Duodenal mucosa (tissue), 2 donors: ENCODE data around the gene TNNT2.

Experiments
- H3K27ac ChIP-seq: one replicate; pipeline ENCODE4 v1.7.0; 2013; ENCODE audit warnings: low read depth, low read length
- H3K27me3 ChIP-seq, 2 donors: one replicate each; pipeline ENCODE4 v1.7.0; 2013; ENCODE audit warnings: low read length in 2 of 2, control low read depth in 1 of 2; ENCODE audit not compliant: insufficient read depth in 2 of 2, control insufficient read depth in 1 of 2
- H3K36me3 ChIP-seq, 2 donors: one replicate each; pipeline ENCODE4 v1.7.0; 2013; ENCODE audit warnings: low read length in 2 of 2, control low read depth in 1 of 2; ENCODE audit not compliant: insufficient read depth in 2 of 2, control insufficient read depth in 1 of 2
- H3K4me1 ChIP-seq, 2 donors: one replicate each; pipeline ENCODE4 v1.7.0; 2013; ENCODE audit warnings: low read length in 2 of 2, control low read depth in 1 of 2; ENCODE audit not compliant: insufficient read depth in 2 of 2, control insufficient read depth in 1 of 2
- H3K4me3 ChIP-seq, 2 donors: one replicate each; pipeline ENCODE4 v1.7.0; 2013; ENCODE audit warnings: low read length in 2 of 2, low read depth in 1 of 2
- H3K9ac ChIP-seq, 2 donors: one replicate each; pipeline ENCODE4 v1.7.0; 2013; ENCODE audit warnings: low read length in 2 of 2, low read depth in 1 of 2
- H3K9me3 ChIP-seq, 2 donors: one replicate each; pipeline ENCODE4 v1.7.0; 2013; ENCODE audit warnings: low read length in 2 of 2, control low read depth in 1 of 2; ENCODE audit not compliant: control insufficient read depth in 1 of 2

TNNT2 gene

DNA sequence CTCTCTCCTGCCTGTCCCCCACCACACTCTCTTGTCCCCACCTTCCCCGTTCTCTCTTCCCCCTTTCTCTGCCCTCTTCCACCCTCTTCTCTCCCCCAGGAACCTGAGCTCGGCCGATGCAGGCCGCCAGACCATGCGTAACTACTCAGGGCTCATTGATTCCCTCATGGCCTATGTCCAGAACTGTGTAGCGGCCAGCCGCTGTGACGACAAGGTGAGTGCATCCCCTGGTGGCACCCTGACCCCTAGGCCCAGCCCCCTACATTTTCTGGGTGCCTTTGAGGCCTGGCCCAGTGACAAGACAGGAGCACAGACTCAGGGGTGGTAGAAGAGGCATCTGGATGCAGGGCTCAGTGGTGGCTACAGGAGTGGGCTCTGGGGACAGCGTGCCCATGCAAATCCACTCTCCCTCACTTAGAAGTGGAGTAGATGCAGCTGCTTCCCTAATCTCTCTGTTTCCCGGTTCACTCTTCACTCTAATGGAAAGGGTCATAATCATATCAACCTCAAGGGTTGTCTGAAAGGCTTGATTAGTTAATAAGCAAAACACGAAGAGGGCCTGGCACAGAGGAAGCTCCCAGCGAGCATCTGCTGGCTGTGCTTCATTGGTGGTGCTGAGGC is 57.2 kb downstream of the TNNT2 start:
- H3K27ac ChIP-seq = no peak overlapping the region
- H3K36me3 ChIP-seq = no peaks in the 10 kb centered on the region
- H3K4me1 ChIP-seq = no peaks in the 10 kb centered on the region
- no peak overlapping the region for H3K9ac ChIP-seq
- no peak overlapping the region for H3K4me3 ChIP-seq
- no peaks in the 10 kb centered on the region for H3K9me3 ChIP-seq
- H3K27me3 ChIP-seq = peaks cover 0 to 3% of the 10 kb centered on the region in 2 donors

DNA sequence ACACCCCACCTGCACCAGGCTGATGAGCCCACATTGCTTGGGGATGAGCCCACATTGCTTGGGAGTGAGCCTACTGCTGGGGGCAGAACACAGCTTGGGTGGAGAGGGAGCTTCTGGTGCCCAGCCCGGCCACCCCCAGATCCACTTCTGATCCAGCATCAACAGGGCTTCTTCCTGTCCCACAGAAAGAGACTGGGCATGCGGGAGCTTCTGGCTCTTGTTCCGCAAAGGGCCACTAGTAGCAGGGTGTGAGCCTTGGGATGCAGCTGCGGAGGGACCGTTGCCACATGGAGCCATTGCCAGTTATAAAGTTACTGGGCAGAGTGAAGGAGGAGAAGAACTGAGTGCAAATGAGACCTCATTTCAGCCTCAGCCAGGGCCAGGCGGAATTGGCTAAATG is 57.8 kb downstream of the TNNT2 start:
- H3K4me1 ChIP-seq = no peaks in the 10 kb centered on the region
- no peaks in the 10 kb centered on the region for H3K9me3 ChIP-seq
- H3K4me3 ChIP-seq = no peak overlapping the region
- no peak overlapping the region for H3K9ac ChIP-seq
- no peak overlapping the region for H3K27ac ChIP-seq
- H3K36me3 ChIP-seq = no peaks in the 10 kb centered on the region
- H3K27me3 ChIP-seq = peaks cover 0 to 3% of the 10 kb centered on the region in 2 donors

DNA sequence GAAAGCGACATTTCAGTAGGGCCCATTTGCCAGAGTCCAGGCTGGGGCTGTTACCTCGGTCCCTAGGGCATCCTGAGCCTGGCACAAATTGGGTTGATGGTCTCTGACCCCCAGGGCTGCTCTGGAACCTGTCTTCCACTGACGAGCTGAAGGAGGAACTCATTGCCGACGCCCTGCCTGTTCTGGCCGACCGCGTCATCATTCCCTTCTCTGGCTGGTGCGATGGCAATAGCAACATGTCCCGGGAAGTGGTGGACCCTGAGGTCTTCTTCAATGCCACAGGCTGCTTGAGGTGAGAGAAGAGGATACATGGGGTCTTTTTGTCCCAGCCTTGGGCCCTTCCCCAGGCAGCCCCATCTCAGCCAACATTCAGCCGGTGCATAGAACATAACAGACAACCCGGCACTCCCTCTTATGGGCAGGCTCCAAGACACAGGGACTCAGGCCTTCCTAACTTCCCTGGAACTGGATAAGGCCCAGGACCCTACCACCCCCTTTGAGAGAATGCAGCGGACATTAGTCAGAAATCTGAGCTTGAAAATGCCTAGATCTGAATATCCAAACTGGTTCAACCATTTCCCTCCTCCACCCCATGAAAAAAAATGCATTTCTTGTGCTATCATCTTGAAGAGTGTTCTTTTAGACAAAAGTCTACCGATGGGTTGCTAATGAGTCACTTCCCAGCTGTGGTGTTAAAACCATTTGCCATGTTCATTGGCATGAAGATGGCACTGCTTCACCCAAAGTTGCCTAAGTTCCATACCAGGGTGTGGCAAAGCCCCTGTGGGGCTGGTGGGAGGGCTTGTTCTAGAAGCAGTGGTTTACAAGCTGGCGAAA is 58.8 kb downstream of the TNNT2 start:
- H3K27ac ChIP-seq = no peak overlapping the region
- no peaks in the 10 kb centered on the region for H3K36me3 ChIP-seq
- H3K27me3 ChIP-seq = peaks cover 0 to 3% of the 10 kb centered on the region in 2 donors
- H3K9ac ChIP-seq = no peak overlapping the region
- H3K4me3 ChIP-seq = no peak overlapping the region
- no peaks in the 10 kb centered on the region for H3K9me3 ChIP-seq
- H3K4me1 ChIP-seq = no peaks in the 10 kb centered on the region

- no peak overlapping the region for H3K4me3 ChIP-seq
- H3K36me3 ChIP-seq = no peaks in the 10 kb centered on the region
Measured at GRCh38 chr1:201317551-201317950, 59.9 kb downstream of the TNNT2 start.

GRCh38 chr1:201316556-201316955 is 60.9 kb downstream of the TNNT2 start:
- Histone ChIP-seq H3K36me3 (no peaks in the 10 kb centered on the region), H3K27me3 (no peaks in the 10 kb centered on the region), H3K9ac (no peak overlapping the region), H3K4me1 (no peaks in the 10 kb centered on the region), H3K4me3 (no peak overlapping the region), H3K9me3 (no peaks in the 10 kb centered on the region), H3K27ac (no peak overlapping the region)

More at GRCh38 chr1:201317551-201317950, 59.9 kb downstream of the TNNT2 start:
- H3K27ac ChIP-seq = no peak overlapping the region
- H3K9me3 ChIP-seq = no peaks in the 10 kb centered on the region
- no peaks in the 10 kb centered on the region for H3K27me3 ChIP-seq
- no peaks in the 10 kb centered on the region for H3K4me1 ChIP-seq
- H3K9ac ChIP-seq = no peak overlapping the region

- no peaks in the 10 kb centered on the region for H3K9me3 ChIP-seq
- H3K9ac ChIP-seq = no peak overlapping the region
- H3K27me3 ChIP-seq = no peaks in the 10 kb centered on the region
- no peaks in the 10 kb centered on the region for H3K36me3 ChIP-seq
- H3K27ac ChIP-seq = no peak overlapping the region
- peaks cover 18 to 25% of the 10 kb centered on the region in 2 donors for H3K4me1 ChIP-seq
- H3K4me3 ChIP-seq = no peak overlapping the region
Measured at GRCh38 chr1:201313086-201313485, 64.4 kb downstream of the TNNT2 start.

- no peaks in the 10 kb centered on the region for H3K27me3 ChIP-seq
- H3K9ac ChIP-seq = no peak overlapping the region
- H3K4me3 ChIP-seq = no peak overlapping the region
- no peaks in the 10 kb centered on the region for H3K9me3 ChIP-seq
- peaks cover 26 to 33% of the 10 kb centered on the region in 2 donors for H3K4me1 ChIP-seq
- no peaks in the 10 kb centered on the region for H3K36me3 ChIP-seq
- no peak overlapping the region for H3K27ac ChIP-seq
Measured at GRCh38 chr1:201312298-201312697, 65.2 kb downstream of the TNNT2 start.

DNA sequence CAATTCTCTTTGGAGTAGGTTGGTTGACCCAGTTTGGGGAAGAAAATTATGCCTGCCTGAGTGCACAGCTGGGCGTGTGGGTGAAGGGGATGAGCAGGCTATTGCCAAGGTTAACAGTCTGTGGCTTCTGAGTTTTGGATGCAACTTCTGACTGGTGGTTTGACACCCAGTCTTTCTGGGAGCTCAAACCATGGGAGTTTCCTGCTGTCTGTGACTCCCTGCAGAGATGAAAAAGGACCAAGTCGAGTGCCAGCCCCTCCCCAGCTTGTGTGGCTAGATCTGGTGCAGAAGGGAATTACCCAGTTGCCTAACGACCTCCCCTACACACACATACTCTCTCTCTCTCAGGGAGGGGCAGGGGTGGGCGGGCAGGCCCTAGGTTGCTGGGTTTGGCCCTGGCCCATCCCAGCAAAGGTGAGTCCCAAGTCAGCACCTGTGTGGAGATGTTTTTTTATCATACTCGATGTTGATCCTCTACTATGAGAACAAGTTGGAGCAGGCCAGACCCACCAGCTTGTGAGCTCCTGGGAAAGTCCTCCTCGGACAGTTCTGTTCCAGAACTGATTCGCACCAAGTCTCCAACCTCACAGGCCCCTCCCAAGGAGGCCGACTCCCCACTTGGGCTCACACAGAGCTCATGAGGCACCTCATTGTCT is 66.0 kb downstream of the TNNT2 start:
- no peaks in the 10 kb centered on the region for H3K27me3 ChIP-seq
- peaks cover 27 to 34% of the 10 kb centered on the region in 2 donors for H3K4me1 ChIP-seq

DNA sequence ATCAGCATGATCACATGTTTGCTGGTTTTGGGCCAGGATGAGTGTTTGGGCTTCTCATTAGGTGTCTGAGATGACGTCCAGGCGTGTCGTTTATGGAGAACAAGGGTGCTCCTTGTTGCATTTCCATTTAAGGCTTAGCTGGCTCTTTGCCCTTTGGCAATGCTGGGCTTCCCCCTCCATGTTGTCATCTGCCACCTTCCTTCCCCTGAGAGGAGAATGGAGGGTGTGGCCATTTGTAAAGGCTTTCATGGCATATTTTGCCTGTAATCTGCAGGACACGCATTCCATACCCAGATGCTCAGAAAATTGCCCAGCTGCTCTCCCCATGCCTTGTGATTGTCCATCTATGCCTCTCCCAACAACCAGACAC is 66.5 kb downstream of the TNNT2 start:
- no peaks in the 10 kb centered on the region for H3K27me3 ChIP-seq
- H3K9me3 ChIP-seq = no peaks in the 10 kb centered on the region
- no peak overlapping the region for H3K9ac ChIP-seq
- H3K27ac ChIP-seq = no peak overlapping the region
- H3K4me1 ChIP-seq = peaks cover 27 to 34% of the 10 kb centered on the region in 2 donors
- H3K4me3 ChIP-seq = no peak overlapping the region
- no peaks in the 10 kb centered on the region for H3K36me3 ChIP-seq

More for the DNA sequence above, 66.0 kb downstream of the TNNT2 start:
- Histone ChIP-seq H3K27ac (no peak overlapping the region), H3K9ac (no peak overlapping the region), H3K9me3 (no peaks in the 10 kb centered on the region), H3K36me3 (no peaks in the 10 kb centered on the region), H3K4me3 (no peak overlapping the region)
